NCI-H2107 treated with DMSO at 0.1 percent for 48 hours (cell line): ENCODE measurements around the gene AHCYL2.
"Not testable (repeated sequence)": the region's sequence is repeated elsewhere in the genome, so short reads cannot be mapped to it uniquely, and the experiment has no call there.

ENCODE experiments used
- DNase-seq: peaks from one replicate; lab custom pipeline; 2025; ENCODE audit not compliant: unreplicated experiment; lab: John Stamatoyannopoulos, UW

The AHCYL2 gene

DNA sequence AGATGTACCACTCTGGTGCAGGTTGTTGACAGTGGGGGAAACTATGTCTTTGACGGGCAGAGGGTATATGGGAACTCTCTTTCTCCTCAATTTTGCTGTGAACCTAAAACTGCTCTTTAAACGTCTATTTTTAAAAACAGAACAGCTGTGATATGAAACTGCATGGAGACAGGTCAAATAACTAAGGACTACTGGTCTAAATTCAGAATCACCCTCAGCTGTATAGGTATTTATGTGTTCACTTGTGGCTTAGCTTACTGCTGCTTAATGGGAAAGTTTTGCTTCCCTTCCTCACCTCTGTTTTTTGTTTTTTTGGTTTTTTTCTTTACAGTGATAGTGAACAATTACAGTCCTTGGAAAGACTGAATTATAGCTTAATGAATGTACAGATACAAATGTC, 122.5 kb downstream of the AHCYL2 start:
- DNase-seq: no peak

DNA sequence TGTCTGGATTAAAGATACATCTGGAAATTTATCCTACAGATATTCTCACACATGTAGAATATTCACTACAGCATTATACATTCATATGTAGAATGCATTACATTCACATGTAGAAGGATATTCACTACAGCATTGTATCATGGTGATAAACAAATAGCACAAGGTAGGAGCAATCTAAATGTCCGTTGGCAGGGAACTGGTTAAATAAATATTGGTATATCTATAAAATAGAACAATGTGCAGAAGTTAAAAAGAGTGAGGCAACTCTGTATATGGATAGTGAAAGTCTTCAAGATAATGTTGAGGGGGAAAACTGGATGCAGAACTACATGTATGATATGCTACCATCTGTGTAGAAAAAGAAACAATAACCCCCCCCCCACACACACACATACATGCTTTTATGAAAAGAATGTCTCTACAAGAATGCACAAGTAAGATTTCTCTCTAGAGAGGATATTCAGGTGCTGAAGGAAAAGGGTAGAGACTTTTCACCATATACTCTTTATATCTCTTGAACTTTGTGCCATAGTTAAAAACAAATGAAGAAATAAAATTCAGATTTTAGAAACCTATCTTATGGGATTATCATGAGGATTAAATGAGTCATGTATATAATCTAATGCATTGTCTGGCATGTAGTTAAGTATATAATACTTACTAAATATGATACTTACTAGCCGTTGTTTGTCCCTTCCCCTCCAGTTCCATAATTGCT, 123.4 kb downstream of the AHCYL2 start:
- DNase-seq: no peak

DNA sequence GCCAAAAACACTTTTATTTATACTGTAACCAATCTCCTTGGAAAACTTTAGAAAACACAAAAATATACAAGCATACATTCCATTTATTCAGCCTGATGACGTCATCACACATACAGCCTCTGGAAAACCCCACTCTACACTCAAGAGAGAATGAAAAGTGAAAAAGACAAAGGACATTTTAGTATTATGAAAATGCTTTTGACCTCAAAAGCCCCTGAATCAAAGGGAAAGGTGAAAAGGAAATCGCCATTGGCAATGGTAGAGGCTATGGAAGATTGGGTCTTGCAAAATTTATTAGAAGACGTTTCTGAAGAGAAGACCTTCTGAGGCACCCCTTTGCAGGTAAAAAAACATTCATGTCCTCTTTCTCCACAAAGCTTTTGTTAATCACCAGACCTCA, 126.5 kb downstream of the AHCYL2 start:
- DNase-seq: no peak

DNA sequence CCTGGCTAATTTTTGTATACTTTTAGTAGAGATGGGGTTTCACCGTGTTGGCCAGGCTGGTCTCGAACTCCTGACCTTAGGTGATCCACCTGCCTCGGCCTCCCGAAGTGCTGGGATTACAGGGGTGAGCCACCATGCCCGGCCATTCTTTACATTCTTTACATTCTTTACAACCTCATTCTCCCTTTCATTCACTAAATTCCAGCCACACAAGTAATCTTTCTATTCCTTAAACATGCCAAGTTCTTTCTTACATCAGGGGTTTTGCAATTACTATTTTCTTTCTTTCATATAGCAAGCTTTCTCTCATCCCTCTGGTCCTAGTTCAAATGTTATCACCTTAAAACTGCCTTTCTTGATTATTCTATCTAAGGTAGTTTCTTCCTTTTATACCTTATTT, 128.3 kb downstream of the AHCYL2 start:
- DNase-seq: not testable (repeated sequence)

DNA sequence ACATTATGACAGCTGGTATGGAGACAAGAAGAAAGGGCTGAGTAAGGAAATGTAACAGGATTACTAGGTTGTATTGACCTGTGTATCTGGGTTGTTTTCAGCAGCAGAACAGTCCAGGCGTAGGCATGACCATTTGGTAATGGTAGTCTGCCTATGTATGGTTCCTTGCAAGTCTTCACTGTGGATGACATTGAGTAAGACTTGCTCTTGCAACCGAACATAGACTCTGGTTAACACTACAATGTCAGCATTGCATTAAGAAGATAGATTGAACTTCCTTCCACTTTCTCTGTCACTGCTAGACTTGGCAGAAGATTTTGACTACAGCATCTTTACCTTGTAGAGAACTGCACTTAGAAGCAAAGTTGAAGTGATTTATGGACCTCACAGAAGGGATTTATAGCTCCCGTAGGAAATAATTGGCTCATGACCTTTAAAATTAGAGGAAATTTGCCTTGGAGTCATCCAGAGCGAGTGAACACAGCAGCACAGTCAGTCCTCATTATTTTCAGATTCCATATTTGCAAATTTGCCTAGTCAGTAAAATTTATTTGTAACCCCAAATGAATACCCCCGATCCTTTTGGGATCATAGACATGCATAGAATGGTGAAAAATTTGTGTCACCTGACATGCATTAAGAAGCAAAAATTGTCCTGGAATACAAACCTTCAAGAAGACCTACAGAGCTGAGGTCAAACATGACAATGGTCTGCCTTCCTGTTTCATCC, 129.8 kb downstream of the AHCYL2 start:
- DNase-seq: no peak

DNA sequence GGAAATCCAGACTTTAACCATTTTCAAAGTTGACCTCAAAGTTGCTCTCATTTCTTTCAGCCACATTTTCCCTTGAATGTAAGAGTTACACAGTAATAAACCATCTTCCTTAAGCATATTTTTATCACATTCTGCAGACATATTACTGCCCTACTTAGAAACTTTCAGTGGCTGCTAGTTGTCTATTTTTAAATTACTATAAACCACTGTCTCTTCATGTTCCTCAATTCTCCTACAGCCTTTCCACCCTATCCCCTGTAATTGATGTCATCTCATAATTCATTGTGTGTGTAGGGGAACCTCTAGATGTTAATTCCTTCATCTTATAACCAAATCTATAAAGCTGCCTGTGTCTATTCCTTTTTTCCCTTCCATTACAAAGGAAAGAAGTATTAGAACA, 131.3 kb downstream of the AHCYL2 start:
- DNase-seq: no peak

DNA sequence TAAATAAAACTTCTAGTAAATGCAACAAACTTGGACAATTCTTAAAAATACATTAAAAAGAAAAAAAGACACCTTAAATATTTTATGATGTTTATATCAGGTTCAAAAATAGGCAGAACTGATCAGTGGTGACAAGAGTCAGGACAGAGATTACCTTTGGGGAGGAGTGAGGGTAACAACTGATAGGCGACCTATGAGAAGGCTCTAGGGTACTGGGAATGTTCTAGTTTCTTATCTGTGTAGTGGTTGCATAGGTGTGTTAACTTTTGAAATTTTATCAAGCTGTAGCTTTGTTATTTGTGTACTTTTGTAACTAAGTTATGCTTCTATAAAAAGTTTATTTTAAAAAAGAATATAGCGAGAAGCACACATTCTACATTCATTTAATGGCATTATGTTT, 134.3 kb downstream of the AHCYL2 start:
- DNase-seq: no peak

DNA sequence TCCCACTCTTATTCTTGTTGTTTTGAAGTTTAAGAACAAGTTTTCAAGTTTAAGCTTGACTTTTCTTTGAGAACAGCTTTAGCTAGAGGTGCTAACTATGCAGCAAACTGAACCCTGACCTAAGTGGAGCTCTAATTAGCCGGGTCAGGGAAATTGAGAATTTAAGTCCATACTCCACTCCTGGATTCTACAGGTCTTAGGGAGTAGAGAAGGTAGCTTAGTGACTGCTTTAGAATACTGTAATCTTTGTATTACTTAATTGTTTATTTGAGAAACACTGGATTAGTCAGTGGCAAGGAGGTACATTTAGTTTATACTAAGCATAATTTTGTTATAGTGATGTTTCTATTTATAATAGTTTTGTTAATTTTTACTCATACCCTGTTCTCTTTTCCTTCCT, 134.8 kb downstream of the AHCYL2 start:
- DNase-seq: no peak

DNA sequence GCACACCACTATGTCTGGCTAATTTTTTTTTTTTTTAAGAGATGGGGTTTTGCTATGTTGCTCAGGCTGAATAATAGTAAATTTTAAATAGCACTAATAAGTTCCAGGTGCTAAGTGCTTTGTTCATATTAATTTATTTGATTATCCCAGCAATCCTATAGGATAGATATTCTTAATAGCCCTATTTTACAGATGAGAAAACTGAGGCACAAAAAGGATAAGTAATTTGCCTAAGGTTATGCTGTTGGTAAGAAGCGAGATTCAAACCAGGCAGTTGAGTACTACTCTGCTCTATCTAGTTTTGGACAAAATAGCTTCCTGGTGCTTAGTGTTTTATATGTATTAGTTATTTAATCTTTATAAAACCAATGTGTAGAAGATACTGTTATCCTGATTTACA, 136.9 kb downstream of the AHCYL2 start:
- no peak for DNase-seq

DNA sequence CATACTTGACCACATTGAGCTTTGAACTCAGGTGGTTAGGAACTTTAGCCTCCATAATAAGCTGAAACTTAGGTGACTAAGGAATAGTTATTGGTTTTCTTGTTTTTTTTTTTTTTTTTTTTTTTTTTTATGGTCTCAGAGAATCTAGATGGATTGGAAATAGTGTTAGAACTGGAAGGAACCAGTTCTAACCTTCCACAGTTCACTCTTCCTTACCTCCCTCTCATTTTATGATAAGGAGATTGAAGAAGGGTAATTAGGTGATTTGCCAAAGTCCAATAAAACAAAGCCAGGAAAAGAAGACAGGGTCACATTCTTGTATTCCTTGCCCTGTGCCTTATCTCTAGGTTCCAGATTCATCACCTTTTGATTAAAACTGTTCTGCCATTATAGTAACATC, 137.7 kb downstream of the AHCYL2 start:
- DNase-seq: no peak

DNA sequence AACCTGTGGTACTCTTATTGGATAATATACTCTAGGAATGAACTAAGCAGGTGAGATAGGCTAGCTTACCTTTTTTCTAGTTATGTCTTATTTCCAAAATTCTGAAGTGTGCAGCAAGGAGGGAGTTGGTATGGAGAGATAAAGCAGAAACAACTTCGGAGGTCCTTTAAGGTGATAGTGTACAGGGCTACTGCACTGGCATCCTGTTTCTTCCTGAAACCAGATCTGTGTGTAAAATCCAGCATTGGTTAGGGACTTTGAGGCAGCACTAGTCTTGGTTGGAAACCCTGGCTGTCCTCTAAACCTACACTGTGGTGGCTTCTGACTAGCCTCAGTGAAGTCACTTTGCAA, 142.5 kb downstream of the AHCYL2 start:
- no peak for DNase-seq

DNA sequence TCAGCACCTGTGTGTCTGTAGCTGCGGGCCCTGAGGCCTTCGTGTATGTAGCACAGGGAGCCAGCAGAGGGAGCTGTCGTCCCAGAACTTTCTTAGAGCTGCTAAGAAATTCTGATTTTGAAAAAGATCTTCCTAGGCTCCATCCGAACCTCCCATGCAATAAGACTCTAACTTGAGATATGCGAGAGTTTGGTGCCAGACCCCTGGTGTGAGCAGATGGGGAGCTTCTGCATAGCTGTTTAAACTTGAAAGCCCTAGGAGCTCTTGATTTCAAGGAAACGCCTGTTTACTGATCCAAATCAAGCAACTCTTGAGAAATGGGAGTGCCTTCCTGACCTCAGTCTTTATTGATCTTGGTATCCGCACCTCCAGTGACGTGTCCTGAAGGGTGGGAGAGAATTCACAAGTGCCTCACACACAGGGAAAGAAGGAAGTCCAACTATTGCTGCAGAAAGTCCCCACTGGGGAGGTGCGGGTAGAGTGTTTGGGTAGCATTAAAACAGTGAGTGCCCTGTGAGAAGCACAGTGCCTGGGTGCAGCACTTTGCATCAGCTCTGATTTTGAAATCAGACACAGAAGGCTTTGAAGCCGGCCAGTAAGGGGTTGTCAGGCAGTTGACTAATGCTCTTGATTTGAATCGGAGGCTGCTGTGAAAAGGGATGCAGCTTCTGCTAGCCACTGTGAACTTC, 143.0 kb downstream of the AHCYL2 start:
- DNase-seq: peak; percentile 78

DNA sequence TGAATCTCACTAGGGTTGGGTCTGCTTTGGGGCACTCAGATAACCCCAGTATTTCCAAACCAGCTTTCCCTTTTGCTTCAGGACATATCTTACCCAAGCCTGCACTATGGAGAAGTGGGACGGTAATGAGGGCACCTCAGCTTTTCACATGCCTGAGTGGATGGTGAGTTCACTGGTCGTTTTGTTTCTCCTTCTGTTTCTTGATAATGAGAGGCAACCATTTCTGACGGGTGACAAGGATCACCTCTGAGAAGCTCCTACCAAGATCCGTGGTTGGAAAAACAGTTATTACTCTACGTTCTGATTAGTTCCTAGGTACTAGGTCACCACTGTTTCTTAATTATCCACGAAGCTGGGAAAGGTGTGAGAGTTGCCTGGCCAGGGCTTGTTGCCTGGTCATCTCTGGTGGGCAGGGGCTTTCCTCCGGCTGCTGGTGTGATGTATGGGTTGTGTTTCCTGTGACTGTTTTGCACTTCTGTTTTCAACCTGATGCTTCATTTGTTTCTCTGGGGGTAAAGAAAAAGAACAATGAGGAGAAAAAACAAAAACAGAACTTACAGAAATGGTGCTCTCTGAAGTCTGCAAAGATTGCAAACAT, 143.7 kb downstream of the AHCYL2 start:
- no peak for DNase-seq

DNA sequence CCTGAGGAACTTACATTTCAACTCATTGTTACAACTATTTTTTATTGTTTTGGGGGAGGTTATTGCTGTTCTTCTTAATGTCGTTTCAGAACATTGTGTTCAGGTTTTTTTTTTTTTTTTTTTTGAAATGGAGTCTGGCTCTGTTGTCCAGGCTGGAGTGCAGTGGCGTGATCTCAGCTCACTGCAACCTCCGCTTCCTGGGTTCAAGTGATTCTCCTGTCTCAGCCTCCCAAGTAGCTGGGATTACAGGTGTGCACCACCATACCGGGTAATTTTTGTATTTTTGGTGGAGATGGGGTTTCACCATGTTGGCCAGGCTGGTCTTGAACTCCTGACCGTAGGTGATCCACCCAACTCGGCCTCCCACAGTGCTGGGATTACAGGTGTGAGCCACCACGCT, 144.6 kb downstream of the AHCYL2 start:
- not testable (repeated sequence) for DNase-seq

DNA sequence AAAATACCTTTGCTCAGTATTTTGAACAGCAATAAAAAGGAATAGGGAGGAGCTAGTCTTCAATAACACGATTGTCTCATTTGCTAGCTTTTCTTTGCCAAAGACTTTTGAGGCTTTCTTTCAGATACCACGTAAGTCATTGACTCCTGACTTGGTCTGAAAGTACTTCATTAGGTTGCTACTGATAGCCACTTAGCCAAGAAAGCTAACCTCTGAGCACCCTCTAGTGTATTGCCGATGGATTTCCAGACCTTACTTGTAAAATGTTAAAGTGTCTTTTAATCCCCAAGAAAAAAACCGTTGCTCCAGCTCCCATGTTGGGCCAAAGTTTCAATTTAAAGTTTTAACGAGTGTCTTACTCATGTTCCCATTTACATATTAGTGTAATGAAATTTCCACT, 146.0 kb downstream of the AHCYL2 start:
- no peak for DNase-seq

DNA sequence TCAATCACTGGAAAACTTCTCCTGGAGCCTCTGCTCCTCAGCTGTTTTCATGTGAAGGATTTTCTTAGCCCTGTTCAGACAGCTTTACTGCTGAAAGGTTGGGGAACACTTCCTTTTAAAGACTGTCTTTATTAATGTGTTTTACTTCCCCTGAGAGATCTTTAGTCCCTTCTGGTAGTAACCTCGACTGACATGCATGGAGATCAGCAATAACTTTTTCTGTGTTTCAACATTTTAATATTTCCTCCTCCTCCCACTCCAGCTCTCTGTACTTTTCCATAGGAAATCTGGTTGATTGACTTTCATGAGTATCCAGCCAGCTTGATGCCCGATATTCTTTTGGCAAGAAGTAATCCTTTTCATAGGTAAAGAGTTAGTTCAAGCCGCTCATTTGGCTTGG, 146.7 kb downstream of the AHCYL2 start:
- no peak for DNase-seq

DNA sequence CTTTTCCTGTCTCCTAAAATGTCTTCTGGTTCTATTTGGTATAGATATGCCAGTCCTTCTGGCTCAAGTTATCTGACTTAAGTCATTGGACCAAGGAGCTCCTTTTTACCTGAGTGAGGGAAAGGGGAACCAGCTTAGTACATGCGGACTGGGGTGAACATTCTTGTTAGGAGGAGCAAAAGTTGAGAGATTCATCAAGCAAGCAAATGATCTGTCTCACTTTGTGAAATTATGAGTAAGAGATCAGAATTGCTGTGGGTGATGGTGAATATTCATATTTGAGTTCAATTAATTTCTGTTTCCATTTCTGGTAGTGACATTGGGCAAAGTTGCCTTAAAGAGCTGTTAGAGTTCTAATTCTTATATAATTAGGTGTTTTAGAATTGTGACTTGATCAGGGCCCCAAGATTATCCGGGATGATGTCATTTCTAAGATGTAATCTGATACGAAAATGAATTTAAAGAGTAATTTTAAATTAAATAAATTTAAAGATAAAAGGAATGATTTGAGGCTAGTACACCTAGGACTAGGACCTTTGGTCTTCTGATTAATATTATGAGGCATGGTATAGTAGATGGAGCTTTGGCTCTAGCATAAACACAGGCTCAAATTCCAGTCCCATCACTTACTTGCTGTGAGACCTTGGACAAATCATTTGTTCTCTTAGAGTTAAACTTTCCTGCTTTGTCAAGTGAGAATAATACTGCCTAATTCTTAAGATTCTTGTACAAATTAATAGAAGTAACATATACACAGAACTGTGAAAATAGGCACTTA, 149.0 kb downstream of the AHCYL2 start:
- no peak for DNase-seq

DNA sequence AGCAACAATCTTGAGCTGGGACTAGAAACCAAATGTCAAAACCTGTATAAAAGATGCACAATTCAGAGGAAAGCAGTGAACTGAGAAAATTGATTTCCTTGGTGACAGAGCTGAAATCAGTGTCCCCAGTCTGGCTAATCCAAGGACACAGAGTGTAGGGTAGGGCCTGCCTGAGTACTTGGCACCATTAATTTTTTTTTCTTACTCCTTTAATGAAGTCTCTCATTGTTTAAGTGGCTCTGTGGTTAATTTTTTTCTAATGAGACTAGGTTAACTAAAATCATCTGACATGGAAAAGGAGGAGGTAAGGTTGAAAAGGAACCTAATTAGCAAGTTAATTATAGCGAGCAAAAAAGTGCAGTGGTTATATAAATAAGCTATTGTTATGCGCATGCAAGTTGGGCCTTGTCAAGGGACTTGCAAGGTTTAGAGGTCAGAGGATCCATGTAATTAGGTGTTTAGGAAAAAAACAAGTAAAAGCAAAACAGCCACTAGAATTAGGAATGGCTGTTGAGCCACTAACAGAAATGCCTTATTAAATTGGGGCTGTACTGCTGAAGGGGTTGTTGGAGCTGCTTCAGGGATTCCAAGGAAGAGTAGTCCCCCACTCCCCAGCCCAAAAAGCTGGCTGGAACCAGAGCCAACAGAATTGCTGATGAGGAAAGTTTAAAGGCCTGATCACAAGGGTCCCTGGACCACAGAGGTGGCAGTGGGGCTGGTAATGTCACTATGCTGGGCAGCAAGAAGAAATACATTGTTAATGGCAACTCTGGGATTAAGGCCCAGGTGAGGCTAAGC, 150.5 kb downstream of the AHCYL2 start:
- DNase-seq: no peak

DNA sequence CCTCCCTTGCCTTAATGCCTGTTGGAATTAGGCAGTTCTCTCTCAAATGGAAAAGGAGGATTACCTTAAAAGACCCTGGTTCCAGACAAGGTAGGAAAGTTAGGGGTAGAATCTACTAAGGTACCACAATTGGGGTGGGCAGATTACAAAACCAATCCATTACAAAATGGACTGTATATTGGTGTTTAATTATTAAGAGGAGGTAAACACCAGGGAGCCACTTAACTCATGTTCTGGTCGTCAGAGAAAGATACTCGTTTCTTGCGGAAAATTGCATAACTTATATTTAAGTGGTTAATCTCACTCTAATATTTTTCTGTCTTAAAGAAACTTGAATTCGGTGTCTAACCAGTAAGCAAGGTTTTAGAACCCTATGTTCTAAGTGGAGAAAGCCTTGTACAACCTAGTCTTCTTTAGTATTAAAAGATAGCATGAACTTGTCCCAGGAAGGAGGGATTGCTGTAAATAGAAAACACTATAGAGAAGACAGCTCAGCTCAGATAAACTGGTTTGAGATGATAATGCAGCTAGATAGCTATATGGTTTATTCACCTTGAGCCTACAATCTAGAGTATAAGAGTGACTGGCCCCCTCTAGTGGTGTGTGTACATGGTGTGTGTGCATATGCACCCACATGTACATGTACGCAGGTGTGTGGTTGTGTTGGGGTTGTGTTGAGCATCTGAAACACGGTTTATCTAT, 151.4 kb downstream of the AHCYL2 start:
- peak; percentile 71 for DNase-seq
